Naive thymus-derived CD8-positive, alpha-beta T cell (primary cell): ENCODE results near the gene MTHFSD. TPM values are rescaled to one million over a fixed set of nuclear protein-coding genes. Genes with fewer than 3 reads are reported as not detected.

Experiments used
- ATAC-seq, 2 donors: fragments of 150-1000 bp; cut with Tn5 transposase in 1 of 2; sonication (Bioruptor Pico), chemical (Tn5 transposase) in 1 of 2; 1 replicate in 1 of 2; 2 replicates in 1 of 2; pipeline ENCODE4 v1.10.0; 2021; ENCODE audit warnings: mild to moderate bottlenecking in 2 of 2, moderate library complexity in 2 of 2
- POLR2A ChIA-PET: fragments of 350-600 bp; sonication (Branson Sonifier 250); formaldehyde crosslinking; loops from one replicate; lab custom pipeline; 2021; ENCODE audit warnings: antibody characterized with exemption; lab: Charles Lee
- DNase-seq, 10 donors: peaks; one replicate each; pipeline versions ENCODE4 v3.0.0 to v3.0.0-alpha.2; 2020 to 2022
- H3K27ac Mint-ChIP-seq, 10 donors: one replicate each; pipeline ENCODE4 v1.8.0; 2020 to 2022; ENCODE audit warnings: mild to moderate bottlenecking in 10 of 10, mixed read lengths in 10 of 10, moderate library complexity in 4 of 10, inconsistent platforms in 1 of 10
- H3K27me3 Mint-ChIP-seq, 5 donors: one replicate each; pipeline ENCODE4 v1.8.0; 2021 to 2022; ENCODE audit warnings: mixed read lengths in 5 of 5
- H3K36me3 Mint-ChIP-seq, 3 donors: one replicate each; pipeline ENCODE4 v1.8.0; 2020 to 2022; ENCODE audit warnings: mixed read lengths in 3 of 3, mild to moderate bottlenecking in 2 of 3, inconsistent platforms in 1 of 3
- H3K4me1 Mint-ChIP-seq, 4 donors: one replicate each; pipeline ENCODE4 v1.8.0; 2021 to 2022; ENCODE audit warnings: mixed read lengths in 4 of 4
- H3K4me3 Mint-ChIP-seq, 10 donors: one replicate each; pipeline ENCODE4 v1.8.0; 2020 to 2022; ENCODE audit warnings: mild to moderate bottlenecking in 10 of 10, mixed read lengths in 10 of 10, moderate library complexity in 6 of 10, inconsistent platforms in 1 of 10
- H3K9me3 Mint-ChIP-seq, 9 donors: one replicate each; pipeline ENCODE4 v1.8.0; 2020 to 2022; ENCODE audit warnings: mixed read lengths in 9 of 9, mild to moderate bottlenecking in 3 of 9, inconsistent platforms in 1 of 9, moderate library complexity in 1 of 9
- polyA plus RNA-seq, 3 donors: library from polyadenylated mRNA; unstranded; fragments of 300-500 nt; fragmentation: Illumina TruSeq; gene quantifications; one replicate each; pipeline ENCODE4 v1.2.3, GENCODE V29; 2021
- total RNA-seq, 8 experiments: library from RNA in 2 of 8; stranded (reverse) in 2 of 8; gene quantifications; one replicate each; pipeline ENCODE4 v1.2.3 and lab custom pipeline; 2021 to 2026

The MTHFSD gene
- total and polyA plus RNA-seq, 5 experiments from 2014 or later: 9.8 to 41.6 (median 19.0) TPM

- Mint-ChIP-seq H3K27ac (peak overlapping the region in 1 of 10 donors; percentile 18), H3K4me3 (peak overlapping the region in 3 of 10 donors; percentile 33 to 52 (median 36)), H3K27me3 (peaks cover 26 to 68% (median 45%) of the 10 kb centered on the region in 5 donors), H3K36me3 (no peaks in the 10 kb centered on the region), H3K4me1 (peaks cover 7 to 28% (median 20%) of the 10 kb centered on the region in 4 donors), H3K9me3 (no peaks in the 10 kb centered on the region)
- ATAC-seq (no peak), DNase-seq (no peak)
- POLR2A ChIA-PET: no interaction called here
These were observed 10.2 kb upstream of the MTHFSD start for GRCh38 chr16:86565181-86565631.

GRCh38 chr16:86563469-86564345 is 8.7 kb upstream of the MTHFSD start:
- peaks cover 7 to 27% (median 17%) of the 10 kb centered on the region in 4 donors for H3K4me1 Mint-ChIP-seq
- no peaks in the 10 kb centered on the region for H3K36me3 Mint-ChIP-seq
- H3K27ac Mint-ChIP-seq: peak overlapping the region in 2 of 10 donors; percentile 15 to 43
- peak; percentile 91 to 92 for ATAC-seq
- peaks cover 20 to 71% (median 34%) of the 10 kb centered on the region in 5 donors for H3K27me3 Mint-ChIP-seq
- H3K9me3 Mint-ChIP-seq: no peaks in the 10 kb centered on the region
- peak; percentile 72 to 91 (median 84) for DNase-seq
- POLR2A ChIA-PET: no interaction called here
- peak overlapping the region; percentile 41 to 82 (median 72) for H3K4me3 Mint-ChIP-seq

- H3K4me1 Mint-ChIP-seq: peaks cover 7 to 23% (median 16%) of the 10 kb centered on the region in 4 donors
- no peak for DNase-seq
- peaks cover 20 to 70% (median 37%) of the 10 kb centered on the region in 5 donors for H3K27me3 Mint-ChIP-seq
- POLR2A ChIA-PET: no interaction called here
- no peak for ATAC-seq
- H3K27ac Mint-ChIP-seq: no peak overlapping the region
- no peak overlapping the region for H3K4me3 Mint-ChIP-seq
- H3K36me3 Mint-ChIP-seq: no peaks in the 10 kb centered on the region
- H3K9me3 Mint-ChIP-seq: no peaks in the 10 kb centered on the region
These were observed 7.3 kb upstream of the MTHFSD start for GRCh38 chr16:86562356-86562755.

- POLR2A ChIA-PET: no interaction called here
- H3K27ac Mint-ChIP-seq: no peak overlapping the region
- peaks cover 0 to 3% (median 0%) of the 10 kb centered on the region in 3 donors for H3K36me3 Mint-ChIP-seq
- H3K9me3 Mint-ChIP-seq: peaks cover 0 to 2% (median 0%) of the 10 kb centered on the region in 9 donors
- no peak for ATAC-seq
- H3K27me3 Mint-ChIP-seq: peaks cover 14 to 55% (median 26%) of the 10 kb centered on the region in 5 donors
- H3K4me1 Mint-ChIP-seq: peaks cover 9 to 23% (median 19%) of the 10 kb centered on the region in 4 donors
- no peak for DNase-seq
- no peak overlapping the region for H3K4me3 Mint-ChIP-seq
These were observed 4.8 kb upstream of the MTHFSD start for GRCh38 chr16:86559802-86560305.

GRCh38 chr16:86558355-86559193 is 3.5 kb upstream of the MTHFSD start:
- Mint-ChIP-seq H3K36me3 (peaks cover 0 to 3% (median 0%) of the 10 kb centered on the region in 3 donors), H3K4me1 (peaks cover 2 to 23% (median 19%) of the 10 kb centered on the region in 4 donors), H3K9me3 (peaks cover 0 to 2% (median 0%) of the 10 kb centered on the region in 9 donors), H3K27ac (no peak overlapping the region), H3K27me3 (peaks cover 6 to 42% (median 17%) of the 10 kb centered on the region in 5 donors), H3K4me3 (no peak overlapping the region)
- DNase-seq (no peak), ATAC-seq (no peak)
- POLR2A ChIA-PET: no interaction called here

- POLR2A ChIA-PET: interaction anchor here (0.7 kb wide), 1 partner anchor 115 kb away, joined by 3 read pairs; no protein-coding TSS in a partner anchor
- H3K36me3 Mint-ChIP-seq: peaks cover 0 to 3% (median 0%) of the 10 kb centered on the region in 3 donors
- H3K27me3 Mint-ChIP-seq: peaks cover 4 to 40% (median 16%) of the 10 kb centered on the region in 5 donors
- H3K4me3 Mint-ChIP-seq: peak overlapping the region in 2 of 10 donors; percentile 5 to 22
- H3K9me3 Mint-ChIP-seq: peaks cover 0 to 2% (median 0%) of the 10 kb centered on the region in 9 donors
- peaks cover 3 to 29% (median 18%) of the 10 kb centered on the region in 4 donors for H3K4me1 Mint-ChIP-seq
- DNase-seq (no peak), ATAC-seq (no peak)
- peak overlapping the region in 1 of 10 donors; percentile 60 for H3K27ac Mint-ChIP-seq
These were observed 2.6 kb upstream of the MTHFSD start for GRCh38 chr16:86557587-86557986.

GRCh38 chr16:86556576-86556975 is 1.5 kb upstream of the MTHFSD start:
- POLR2A ChIA-PET: no interaction called here
- no peak for ATAC-seq
- Mint-ChIP-seq H3K4me3 (peak overlapping the region in 7 of 10 donors; percentile 9 to 97 (median 66)), H3K9me3 (peaks cover 0 to 2% (median 0%) of the 10 kb centered on the region in 9 donors), H3K27ac (peak overlapping the region in 5 of 10 donors; percentile 35 to 99 (median 64)), H3K4me1 (peaks cover 4 to 32% (median 20%) of the 10 kb centered on the region in 4 donors), H3K27me3 (peaks cover 4 to 31% (median 16%) of the 10 kb centered on the region in 5 donors), H3K36me3 (peaks cover 0 to 6% (median 0%) of the 10 kb centered on the region in 3 donors)
- no peak for DNase-seq

- Mint-ChIP-seq H3K27ac (peak overlapping the region; percentile 94 to 99 (median 98)), H3K36me3 (peaks cover 0 to 13% (median 0%) of the 10 kb centered on the region in 3 donors), H3K27me3 (peaks cover 0 to 24% (median 16%) of the 10 kb centered on the region in 5 donors), H3K9me3 (peaks cover 0 to 2% (median 0%) of the 10 kb centered on the region in 9 donors), H3K4me1 (peaks cover 4 to 32% (median 20%) of the 10 kb centered on the region in 4 donors), H3K4me3 (peak overlapping the region; percentile 93 to 98 (median 94))
- POLR2A ChIA-PET: interaction anchor here (1.0 kb wide), 1 partner anchor 20 kb away, joined by 4 read pairs; no protein-coding TSS in a partner anchor
- DNase-seq (no peak), ATAC-seq (no peak)
These were observed 655 bp upstream of the MTHFSD start for GRCh38 chr16:86555704-86556075.

- POLR2A ChIA-PET: no interaction called here
- peak in 1 of 2 donors; percentile 6 for ATAC-seq
These were observed 477 bp downstream of the MTHFSD start for GRCh38 chr16:86554599-86554916.

GRCh38 chr16:86553356-86553755 is 1.7 kb downstream of the MTHFSD start:
- Mint-ChIP-seq H3K27me3 (peaks cover 0 to 5% (median 0%) of the 10 kb centered on the region in 5 donors), H3K36me3 (peaks cover 0 to 18% (median 0%) of the 10 kb centered on the region in 3 donors), H3K4me3 (peak overlapping the region in 7 of 10 donors; percentile 93 to 98 (median 94)), H3K27ac (peak overlapping the region in 3 of 10 donors; percentile 96 to 98 (median 97)), H3K9me3 (peaks cover 0 to 2% (median 0%) of the 10 kb centered on the region in 9 donors), H3K4me1 (peaks cover 4 to 32% (median 20%) of the 10 kb centered on the region in 4 donors)
- POLR2A ChIA-PET: no interaction called here
- no peak for DNase-seq
- ATAC-seq: no peak

More at GRCh38 chr16:86554599-86554916, 477 bp downstream of the MTHFSD start:
- peaks cover 4 to 32% (median 20%) of the 10 kb centered on the region in 4 donors for H3K4me1 Mint-ChIP-seq
- H3K4me3 Mint-ChIP-seq: peak overlapping the region; percentile 93 to 98 (median 94)
- peaks cover 0 to 16% (median 9%) of the 10 kb centered on the region in 5 donors for H3K27me3 Mint-ChIP-seq
- H3K9me3 Mint-ChIP-seq: peaks cover 0 to 2% (median 0%) of the 10 kb centered on the region in 9 donors
- DNase-seq: peak in 1 of 10 donors; percentile 15
- H3K27ac Mint-ChIP-seq: peak overlapping the region; percentile 94 to 99 (median 98)
- H3K36me3 Mint-ChIP-seq: peaks cover 0 to 15% (median 0%) of the 10 kb centered on the region in 3 donors

GRCh38 chr16:86550281-86550680 is 4.8 kb downstream of the MTHFSD start:
- peaks cover 0 to 2% (median 0%) of the 10 kb centered on the region in 5 donors for H3K27me3 Mint-ChIP-seq
- peak overlapping the region in 1 of 10 donors; percentile 27 for H3K27ac Mint-ChIP-seq
- H3K36me3 Mint-ChIP-seq: peaks cover 0 to 47% (median 3%) of the 10 kb centered on the region in 3 donors
- POLR2A ChIA-PET: no interaction called here
- ATAC-seq (no peak), DNase-seq (no peak)
- H3K9me3 Mint-ChIP-seq: peaks cover 0 to 2% (median 0%) of the 10 kb centered on the region in 9 donors
- no peak overlapping the region for H3K4me3 Mint-ChIP-seq
- peaks cover 4 to 28% (median 18%) of the 10 kb centered on the region in 4 donors for H3K4me1 Mint-ChIP-seq

- DNase-seq: no peak
- Mint-ChIP-seq H3K36me3 (peaks cover 0 to 48% (median 6%) of the 10 kb centered on the region in 3 donors), H3K4me3 (no peak overlapping the region), H3K27me3 (no peaks in the 10 kb centered on the region), H3K27ac (no peak overlapping the region), H3K9me3 (no peaks in the 10 kb centered on the region), H3K4me1 (peaks cover 1 to 24% (median 14%) of the 10 kb centered on the region in 4 donors)
- POLR2A ChIA-PET: no interaction called here
- no peak for ATAC-seq
These were observed 5.2 kb downstream of the MTHFSD start for GRCh38 chr16:86549893-86550190.
